Glutamatergic neuron (in vitro differentiated cells): ENCODE results near the gene RARB. TPM values are rescaled to one million over a fixed set of nuclear protein-coding genes. Genes with fewer than 3 reads are reported as not detected.

Experiments
- DNase-seq: peaks from one replicate; pipeline ENCODE4 v3.0.0; 2022
- H3K27ac Mint-ChIP-seq: one replicate; pipeline ENCODE4 v1.8.0; 2020; ENCODE audit warnings: mild to moderate bottlenecking, mixed read lengths, inconsistent platforms; ENCODE audit not compliant: unreplicated experiment
- H3K27me3 Mint-ChIP-seq: one replicate; pipeline ENCODE4 v1.8.0; 2020; ENCODE audit warnings: mild to moderate bottlenecking, moderate library complexity, mixed read lengths, inconsistent platforms; ENCODE audit not compliant: unreplicated experiment
- H3K36me3 Mint-ChIP-seq: one replicate; pipeline ENCODE4 v1.8.0; 2020; ENCODE audit warnings: mild to moderate bottlenecking, mixed read lengths, inconsistent platforms; ENCODE audit not compliant: unreplicated experiment
- H3K4me1 Mint-ChIP-seq: one replicate; pipeline ENCODE4 v1.8.0; 2020; ENCODE audit warnings: mild to moderate bottlenecking, low read depth, mixed read lengths, inconsistent platforms; ENCODE audit not compliant: unreplicated experiment
- H3K4me3 Mint-ChIP-seq: one replicate; pipeline ENCODE4 v1.8.0; 2020; ENCODE audit warnings: mild to moderate bottlenecking, mixed read lengths, inconsistent platforms; ENCODE audit not compliant: unreplicated experiment
- H3K9me3 Mint-ChIP-seq: one replicate; pipeline ENCODE4 v1.8.0; 2020; ENCODE audit warnings: mild to moderate bottlenecking, moderate library complexity, mixed read lengths, inconsistent platforms; ENCODE audit not compliant: unreplicated experiment
- CTCF ChIP-seq: fragments of 200-600 bp; sonication (generic); IDR thresholded peaks from one replicate; pipeline ENCODE4 v1.5.0; 2021; ENCODE audit not compliant: partially characterized antibody, unreplicated experiment
- total RNA-seq: library from RNA; stranded (reverse); fragmentation: NEBNext Ultra II Directional; extraction: Animal tissue kit (Norgen Biotek cat#: 25700); gene quantifications from one replicate; pipeline ENCODE4 v1.2.1, GENCODE V29; 2021; ENCODE audit not compliant: unreplicated experiment

The RARB gene
- total RNA-seq, 1 donor from 2014 or later: 1.2 TPM

DNA sequence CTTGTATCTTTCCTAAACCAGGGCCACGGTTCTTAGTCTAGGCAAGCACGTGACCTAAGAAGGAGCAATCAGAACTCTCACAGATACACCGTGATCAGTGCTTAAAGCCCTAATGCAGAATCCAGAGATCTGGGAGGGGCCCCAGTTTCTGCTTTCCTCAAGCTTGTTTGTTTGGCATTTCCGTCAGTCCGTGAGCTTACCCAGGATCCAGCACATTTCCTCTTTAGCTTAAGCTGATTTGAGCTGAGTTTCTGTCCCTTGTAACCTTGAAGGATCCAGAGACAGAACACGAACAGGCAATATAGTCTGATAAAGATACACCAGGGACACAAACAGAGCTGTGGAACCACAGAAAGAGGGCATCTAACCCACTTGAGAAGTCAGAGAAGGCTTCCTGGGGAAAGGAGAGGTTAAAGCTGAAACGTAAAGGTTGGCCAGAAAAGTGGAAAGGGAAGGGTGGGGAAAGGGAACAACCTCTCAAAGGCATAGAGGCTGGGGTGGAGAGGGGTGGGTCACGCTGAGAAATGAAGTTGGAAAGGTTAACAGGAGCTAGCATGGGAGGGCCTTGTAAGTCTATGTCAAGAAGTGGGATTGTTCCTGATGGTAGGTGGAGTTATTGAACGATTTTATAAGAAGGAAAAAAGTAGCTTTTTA, 42.1 kb upstream of the RARB start:
- TF ChIP-seq CTCF: no peak
- Mint-ChIP-seq H3K4me1 (no peaks in the 10 kb centered on the region), H3K36me3 (no peaks in the 10 kb centered on the region), H3K9me3 (no peaks in the 10 kb centered on the region), H3K4me3 (no peak overlapping the region), H3K27ac (no peak overlapping the region), H3K27me3 (peaks cover 2% of the 10 kb centered on the region)
- no peak for DNase-seq

- Mint-ChIP-seq H3K4me1 (no peaks in the 10 kb centered on the region), H3K9me3 (no peaks in the 10 kb centered on the region), H3K36me3 (no peaks in the 10 kb centered on the region), H3K27ac (no peak overlapping the region), H3K27me3 (peaks cover 2% of the 10 kb centered on the region), H3K4me3 (no peak overlapping the region)
- no peak for DNase-seq
- no peak for TF ChIP-seq CTCF
Observed at GRCh38 chr3:25386686-25387255, 41.3 kb upstream of the RARB start.

DNA sequence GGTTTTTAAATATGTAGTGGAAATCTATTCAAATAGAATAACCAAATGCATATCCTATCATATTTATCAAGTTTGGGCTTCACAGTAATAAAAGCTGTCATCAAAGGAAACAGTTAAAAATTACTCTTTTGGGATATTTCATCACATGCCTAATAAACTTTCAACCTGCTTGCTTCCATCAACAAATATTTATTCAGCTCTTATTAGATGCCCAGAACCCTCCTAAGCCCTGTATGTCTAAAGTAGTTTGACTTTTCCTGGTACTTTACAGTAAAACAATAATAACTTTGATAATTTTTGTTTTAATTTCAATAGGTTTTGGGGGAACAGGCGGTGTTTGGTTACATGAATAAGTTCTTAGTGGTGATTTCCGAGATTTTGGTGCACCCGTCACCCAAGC, 37.5 kb upstream of the RARB start:
- TF ChIP-seq CTCF: no peak
- Mint-ChIP-seq H3K27ac (no peak overlapping the region), H3K4me1 (peaks cover 3% of the 10 kb centered on the region), H3K36me3 (no peaks in the 10 kb centered on the region), H3K4me3 (no peak overlapping the region), H3K9me3 (no peaks in the 10 kb centered on the region), H3K27me3 (no peaks in the 10 kb centered on the region)
- no peak for DNase-seq

- Mint-ChIP-seq H3K36me3 (no peaks in the 10 kb centered on the region), H3K4me3 (no peak overlapping the region), H3K9me3 (no peaks in the 10 kb centered on the region), H3K27me3 (no peaks in the 10 kb centered on the region), H3K27ac (no peak overlapping the region), H3K4me1 (peaks cover 3% of the 10 kb centered on the region)
- TF ChIP-seq CTCF: no peak
- no peak for DNase-seq
Observed at GRCh38 chr3:25396251-25396650, 31.8 kb upstream of the RARB start.

GRCh38 chr3:25396686-25397085, 31.4 kb upstream of the RARB start:
- H3K27me3 Mint-ChIP-seq: no peaks in the 10 kb centered on the region
- no peak for TF ChIP-seq CTCF
- no peaks in the 10 kb centered on the region for H3K9me3 Mint-ChIP-seq
- H3K4me3 Mint-ChIP-seq: no peak overlapping the region
- DNase-seq: no peak
- no peaks in the 10 kb centered on the region for H3K36me3 Mint-ChIP-seq
- H3K27ac Mint-ChIP-seq: no peak overlapping the region
- H3K4me1 Mint-ChIP-seq: peaks cover 3% of the 10 kb centered on the region
